Astrocyte (in vitro differentiated cells and primary cell): ENCODE results near the gene DPH1.

Experiments used
- CTCF ChIP-seq: IDR thresholded peaks from 2 replicates; pipeline ENCODE4 v1.5.1; 2011; ENCODE audit warnings: low read depth, mild to moderate bottlenecking, inconsistent platforms, low read length, moderate library complexity; ENCODE audit not compliant: insufficient read depth
- EZH2 ChIP-seq: IDR thresholded peaks from 2 replicates; pipeline ENCODE4 v1.6.1; 2012; ENCODE audit warnings: mild to moderate bottlenecking, low read length, inconsistent platforms; ENCODE audit not compliant: insufficient read depth

GRCh38 chr17:2054262-2054511 is 24.2 kb downstream of the DPH1 start:
- TF ChIP-seq CTCF (no peak), EZH2 (no peak)
